Neuronal stem cell (in vitro differentiated cells): ENCODE data around the gene PROM1.

Experiments used
- DNase-seq: peaks from one replicate; pipeline ENCODE4 v3.0.0-alpha.2; 2013; ENCODE audit warnings: low spot score
- H2AFZ ChIP-seq: one replicate; pipeline ENCODE4 v1.6.1; 2013; ENCODE audit warnings: mild to moderate bottlenecking, low read length, inconsistent platforms
- H2AK5ac ChIP-seq: 2 replicates; pipeline ENCODE4 v1.6.1; 2013; ENCODE audit warnings: low read depth, mild to moderate bottlenecking, inconsistent platforms, low read length, moderate library complexity, mixed read lengths
- H2BK120ac ChIP-seq: 2 replicates; pipeline ENCODE4 v1.6.1; 2013; ENCODE audit warnings: low read depth, mild to moderate bottlenecking, inconsistent platforms, low read length, moderate library complexity, mixed read lengths
- H2BK12ac ChIP-seq: one replicate; pipeline ENCODE4 v1.6.1; 2013; ENCODE audit warnings: low read length, inconsistent platforms
- H2BK15ac ChIP-seq: 2 replicates; pipeline ENCODE4 v1.6.1; 2013; ENCODE audit warnings: mild to moderate bottlenecking, low read length, inconsistent platforms, mixed read lengths
- H2BK5ac ChIP-seq: one replicate; pipeline ENCODE4 v1.6.1; 2013; ENCODE audit warnings: inconsistent platforms, mild to moderate bottlenecking, low read length, moderate library complexity
- H3K14ac ChIP-seq: one replicate; pipeline ENCODE4 v1.6.1; 2013; ENCODE audit warnings: low read length, inconsistent platforms
- H3K18ac ChIP-seq: 2 replicates; pipeline ENCODE4 v1.6.1; 2013; ENCODE audit warnings: low read length, inconsistent platforms
- H3K23ac ChIP-seq: 2 replicates; pipeline ENCODE4 v1.6.1; 2013; ENCODE audit warnings: low read depth, mild to moderate bottlenecking, mixed read lengths, low read length, inconsistent platforms; ENCODE audit not compliant: poor library complexity
- H3K27ac ChIP-seq: replicated peaks from 3 replicates; pipeline ENCODE4 v1.5.1; 2013; ENCODE audit warnings: low read length, inconsistent platforms
- H3K27me3 ChIP-seq, 3 experiments: 2 replicates each; pipeline ENCODE4 v1.6.1; 2013; ENCODE audit warnings: low read length in 3 of 3, mild to moderate bottlenecking in 2 of 3, inconsistent platforms in 1 of 3, low read depth in 1 of 3, mixed read lengths in 1 of 3, moderate library complexity in 1 of 3; ENCODE audit not compliant: control insufficient read depth in 3 of 3, insufficient read depth in 3 of 3
- H3K36me3 ChIP-seq, 2 donors: replicated peaks in 1 of 2; 2 replicates each; pipeline ENCODE4 v1.6.1; 2013; ENCODE audit warnings: low read length in 2 of 2; ENCODE audit not compliant: control insufficient read depth in 2 of 2, insufficient read depth in 2 of 2
- H3K4ac ChIP-seq: 2 replicates; pipeline ENCODE4 v1.6.1; 2013; ENCODE audit warnings: inconsistent platforms, mild to moderate bottlenecking, low read length, moderate library complexity
- H3K4me1 ChIP-seq, 2 donors: 1 replicate in 1 of 2; 2 replicates in 1 of 2; pipeline ENCODE4 v1.6.1; 2013; ENCODE audit warnings: low read length in 2 of 2, low read depth in 1 of 2; ENCODE audit not compliant: control insufficient read depth in 2 of 2, insufficient read depth in 1 of 2
- H3K4me2 ChIP-seq: one replicate; pipeline ENCODE4 v1.6.1; 2013; ENCODE audit warnings: mild to moderate bottlenecking, low read length, inconsistent platforms; ENCODE audit not compliant: insufficient read depth, poor library complexity, severe bottlenecking
- H3K4me3 ChIP-seq, 2 donors: 2 replicates each; pipeline ENCODE4 v1.5.1; 2013; ENCODE audit warnings: low read length in 2 of 2, mild to moderate bottlenecking in 2 of 2, inconsistent platforms in 1 of 2, moderate library complexity in 1 of 2
- H3K79me1 ChIP-seq: one replicate; pipeline ENCODE4 v1.6.1; 2013; ENCODE audit warnings: low read depth, mild to moderate bottlenecking, inconsistent platforms, low read length, moderate library complexity
- H3K9ac ChIP-seq: one replicate; pipeline ENCODE4 v1.6.1; 2013; ENCODE audit warnings: mild to moderate bottlenecking, low read depth, low read length, inconsistent platforms; ENCODE audit not compliant: poor library complexity
- H3K9me3 ChIP-seq, 2 donors: replicated peaks in 1 of 2; 2 replicates each; pipeline versions ENCODE3 to v1.6.1; 2013; ENCODE audit warnings: low read length in 2 of 2, mild to moderate bottlenecking in 2 of 2, inconsistent platforms in 1 of 2, low read depth in 1 of 2, mixed read lengths in 1 of 2, moderate library complexity in 1 of 2; ENCODE audit not compliant: control insufficient read depth in 2 of 2, insufficient read depth in 1 of 2
- H4K8ac ChIP-seq: one replicate; pipeline ENCODE4 v1.6.1; 2013; ENCODE audit warnings: low read depth, mild to moderate bottlenecking, inconsistent platforms, low read length, moderate library complexity
- H4K91ac ChIP-seq: one replicate; pipeline ENCODE4 v1.6.1; 2013; ENCODE audit warnings: low read length, low read depth, mild to moderate bottlenecking, inconsistent platforms; ENCODE audit not compliant: poor library complexity
- WGBS, 2 donors: extraction: QIAGEN DNeasy Blood & Tissue Kit; methylation state at CpG; one replicate each; pipeline ENCODE4 v1.1.7; 2013; ENCODE audit warnings: missing lambda C conversion rate in 2 of 2, mixed read lengths in 1 of 2; ENCODE audit not compliant: insufficient read length in 2 of 2, insufficient replicate concordance in 1 of 2; ENCODE audit errors: extremely low coverage in 2 of 2; 5-methylcytosine and 5-hydroxymethylcytosine counted together

The PROM1 gene

DNA sequence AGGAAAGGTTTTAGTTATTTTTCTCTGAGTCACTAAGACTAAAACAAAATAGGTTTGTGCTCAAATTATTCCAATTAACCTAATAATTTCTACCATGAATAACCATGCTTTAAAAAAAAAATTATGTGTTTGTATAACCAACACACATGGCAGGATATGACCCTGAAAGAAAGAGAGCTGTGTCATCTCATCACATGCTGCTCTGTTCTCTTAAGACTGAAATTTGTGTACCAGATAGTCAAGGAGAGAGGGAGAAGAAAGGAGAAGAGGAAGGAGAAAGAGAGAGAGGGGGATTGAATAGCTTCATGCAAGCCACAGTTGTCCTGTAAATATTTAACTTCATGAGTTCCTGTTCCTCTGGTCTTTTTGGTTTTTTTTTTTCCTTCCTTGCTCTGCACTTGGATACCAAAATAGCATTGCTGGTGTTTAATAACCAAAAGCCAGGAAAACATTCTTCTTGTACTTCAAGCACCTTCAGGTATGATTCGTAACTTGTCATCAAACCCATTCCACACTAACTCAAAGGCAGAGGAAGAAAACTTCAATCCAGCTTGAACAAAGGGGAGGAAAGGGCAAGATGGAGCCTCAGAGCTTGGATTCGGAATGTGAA, 6.4 kb upstream of the PROM1 start:
- no peaks in the 10 kb centered on the region for H3K36me3 ChIP-seq
- H2BK5ac ChIP-seq = no peak overlapping the region
- WGBS, 2 donors = no CpG with 5 or more reads among the region's 2 CpGs
- no peak overlapping the region for H4K91ac ChIP-seq
- no peak overlapping the region for H3K18ac ChIP-seq
- H3K23ac ChIP-seq = no peak overlapping the region
- H4K8ac ChIP-seq = no peak overlapping the region
- no peak overlapping the region for H3K27ac ChIP-seq
- H3K4me1 ChIP-seq = peaks cover 2 to 7% of the 10 kb centered on the region in 2 donors
- H3K79me1 ChIP-seq = no peaks in the 10 kb centered on the region
- H3K27me3 ChIP-seq = peaks cover 0 to 10% (median 2%) of the 10 kb centered on the region in 3 experiments
- no peak overlapping the region for H2BK15ac ChIP-seq
- H3K4me2 ChIP-seq = no peak overlapping the region
- no peak overlapping the region for H2AFZ ChIP-seq
- no peak overlapping the region for H3K4me3 ChIP-seq
- H2BK12ac ChIP-seq = no peak overlapping the region
- DNase-seq = no peak
- H3K4ac ChIP-seq = no peak overlapping the region
- H3K9me3 ChIP-seq = peaks cover 0 to 1% of the 10 kb centered on the region in 2 donors
- no peak overlapping the region for H3K14ac ChIP-seq
- no peak overlapping the region for H2BK120ac ChIP-seq
- H3K9ac ChIP-seq = no peak overlapping the region
- H2AK5ac ChIP-seq = no peak overlapping the region

DNA sequence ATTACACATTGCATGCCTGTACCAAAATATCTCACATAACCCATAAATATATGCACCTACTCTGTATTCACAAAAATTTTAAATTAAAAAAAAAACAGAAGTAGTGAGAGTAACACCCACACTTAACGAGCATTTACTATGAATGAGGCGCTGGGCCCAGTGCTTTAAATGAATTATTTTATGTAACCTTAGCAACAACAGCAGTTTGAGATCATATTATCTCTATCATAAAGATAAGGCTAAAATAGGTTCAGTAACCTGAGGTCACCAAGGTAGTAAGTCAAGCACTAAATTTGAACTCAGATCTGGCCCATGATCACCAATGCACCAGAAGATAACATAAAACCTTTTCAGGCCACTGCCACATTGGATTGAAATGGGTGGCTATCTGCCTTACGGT, 5.3 kb upstream of the PROM1 start:
- Histone ChIP-seq H3K36me3 (no peaks in the 10 kb centered on the region), H3K4me1 (peaks cover 2 to 8% of the 10 kb centered on the region in 2 donors), H3K23ac (no peak overlapping the region), H4K91ac (no peak overlapping the region), H3K4me2 (no peak overlapping the region), H2BK15ac (no peak overlapping the region), H3K27ac (no peak overlapping the region), H2BK120ac (no peak overlapping the region), H3K9ac (no peak overlapping the region), H3K4me3 (no peak overlapping the region), H3K4ac (no peak overlapping the region), H3K18ac (no peak overlapping the region), H2AFZ (no peak overlapping the region), H2AK5ac (no peak overlapping the region), H2BK5ac (no peak overlapping the region), H4K8ac (no peak overlapping the region), H2BK12ac (no peak overlapping the region), H3K14ac (no peak overlapping the region), H3K27me3 (peaks cover 0 to 20% (median 8%) of the 10 kb centered on the region in 3 experiments), H3K9me3 (peaks cover 0 to 1% of the 10 kb centered on the region in 2 donors), H3K79me1 (no peaks in the 10 kb centered on the region)
- no CpG with 5 or more reads among the region's 3 CpGs for whole genome bisulfite sequencing, 2 donors
- no peak for DNase-seq

DNA sequence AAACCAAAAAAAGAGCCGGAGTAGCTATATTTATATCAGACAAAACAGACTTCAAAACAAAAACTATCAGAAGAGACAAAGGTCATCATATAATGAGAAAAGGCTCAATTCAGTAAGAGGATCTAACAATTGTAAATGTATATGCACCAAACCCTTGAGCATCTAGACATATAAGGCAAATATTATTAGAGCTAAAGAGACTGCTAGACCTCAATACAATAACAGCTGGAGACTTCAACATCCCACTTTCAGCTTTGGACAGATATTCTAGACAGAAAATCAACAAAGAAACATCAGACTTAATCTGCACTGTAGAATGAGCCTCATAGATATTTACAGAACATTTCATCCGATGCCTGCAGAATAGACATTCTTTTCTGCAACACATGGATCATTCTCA, 4.8 kb upstream of the PROM1 start:
- Histone ChIP-seq H3K23ac (no peak overlapping the region), H3K18ac (no peak overlapping the region), H3K4ac (no peak overlapping the region), H3K27ac (no peak overlapping the region), H3K4me3 (no peak overlapping the region), H3K79me1 (no peaks in the 10 kb centered on the region), H3K4me1 (peaks cover 4 to 8% of the 10 kb centered on the region in 2 donors), H3K27me3 (peaks cover 0 to 24% (median 8%) of the 10 kb centered on the region in 3 experiments), H3K9ac (no peak overlapping the region), H2BK12ac (no peak overlapping the region), H3K36me3 (no peaks in the 10 kb centered on the region), H2BK120ac (no peak overlapping the region), H2BK15ac (no peak overlapping the region), H3K9me3 (peaks cover 0 to 1% of the 10 kb centered on the region in 2 donors), H4K91ac (no peak overlapping the region), H3K4me2 (no peak overlapping the region), H2BK5ac (no peak overlapping the region), H3K14ac (no peak overlapping the region), H2AK5ac (no peak overlapping the region), H2AFZ (no peak overlapping the region), H4K8ac (no peak overlapping the region)
- DNase-seq = no peak
- WGBS, 2 donors = no CpG with 5 or more reads among the region's 2 CpGs

DNA sequence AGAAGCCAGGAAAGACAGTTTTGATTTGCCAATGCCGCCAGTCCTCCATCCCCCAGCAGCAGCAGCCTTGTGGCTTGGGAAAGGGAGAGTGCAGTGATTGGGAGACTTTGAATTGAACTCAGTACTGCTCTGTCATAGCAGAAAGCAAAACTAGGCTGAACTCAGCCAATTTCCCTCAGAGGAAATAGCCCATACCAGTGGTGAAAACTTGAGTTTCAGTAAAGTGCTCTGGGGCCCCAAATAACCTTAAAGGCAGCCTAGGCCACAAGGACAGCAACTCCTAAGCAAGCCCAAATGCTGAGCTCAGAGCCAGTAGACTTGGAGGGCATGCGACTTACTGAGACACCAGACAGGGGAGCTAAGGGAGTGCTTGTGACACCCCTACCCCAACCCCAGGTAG, 2.0 kb upstream of the PROM1 start:
- Histone ChIP-seq H4K91ac (no peak overlapping the region), H3K23ac (no peak overlapping the region), H3K27ac (no peak overlapping the region), H2BK12ac (no peak overlapping the region), H3K4me2 (no peak overlapping the region), H3K9me3 (peaks cover 0 to 1% of the 10 kb centered on the region in 2 donors), H3K18ac (no peak overlapping the region), H2AFZ (no peak overlapping the region), H3K4me3 (no peak overlapping the region), H2AK5ac (no peak overlapping the region), H3K4ac (no peak overlapping the region), H4K8ac (no peak overlapping the region), H2BK15ac (no peak overlapping the region), H3K9ac (no peak overlapping the region), H2BK120ac (no peak overlapping the region), H3K79me1 (peaks cover 4% of the 10 kb centered on the region), H3K27me3 (peaks cover 0 to 24% (median 8%) of the 10 kb centered on the region in 3 experiments), H3K4me1 (peaks cover 7 to 8% of the 10 kb centered on the region in 2 donors), H2BK5ac (no peak overlapping the region), H3K36me3 (peaks cover 0 to under 1% of the 10 kb centered on the region in 2 donors), H3K14ac (no peak overlapping the region)
- no peak for DNase-seq
- no CpG with 5 or more reads among the region's 2 CpGs for WGBS, 2 donors
